Measurements from ENCODE around the gene CPA4.

- TF ChIP-seq CTCF (IDR thresholded peaks at IDR 0.05; ENCODE audit: poor library complexity, severe bottlenecking) (no peak), EP300 (conservative IDR thresholded peaks at IDR 0.05; ENCODE audit: poor library complexity, severe bottlenecking) (no peak), RAD21 (conservative IDR thresholded peaks at IDR 0.05) (no peak), EZH2 (IDR thresholded peaks at IDR 0.05; ENCODE audit: borderline replicate concordance, insufficient read depth, low read length, poor library complexity, severe bottlenecking) (no peak), POLR2AphosphoS5 (IDR thresholded peaks at IDR 0.05) (no peak)
These were observed 31.5 kb downstream of the CPA4 start for GRCh38 chr7:130324306-130324943.
